Activated CD4-positive, alpha-beta T cell treated with anti-CD3 and anti-CD28 coated beads, Interleukin-2, amount 10 ng/mL, durations not matched to agents 24 days and 14 days (primary cell): ENCODE measurements around the gene WDFY4. TPM values are rescaled to one million over a fixed set of nuclear protein-coding genes. Genes with fewer than 3 reads are reported as not detected.

Source experiments
- DNase-seq: peaks from one replicate; pipeline ENCODE4 v3.0.0; 2022
- H3K27ac Mint-ChIP-seq: one replicate; pipeline ENCODE4 v1.8.0; 2022; ENCODE audit warnings: mild to moderate bottlenecking, mixed read lengths
- H3K27me3 Mint-ChIP-seq: one replicate; pipeline ENCODE4 v1.8.0; 2022; ENCODE audit warnings: mixed read lengths
- H3K36me3 Mint-ChIP-seq: one replicate; pipeline ENCODE4 v1.8.0; 2022; ENCODE audit warnings: low read depth, mild to moderate bottlenecking, mixed read lengths
- H3K4me1 Mint-ChIP-seq: one replicate; pipeline ENCODE4 v1.8.0; 2021; ENCODE audit warnings: mixed read lengths
- H3K4me3 Mint-ChIP-seq: one replicate; pipeline ENCODE4 v1.8.0; 2022; ENCODE audit warnings: mild to moderate bottlenecking, moderate library complexity, mixed read lengths
- H3K9me3 Mint-ChIP-seq: one replicate; pipeline ENCODE4 v1.8.0; 2021; ENCODE audit warnings: mixed read lengths
- intact Hi-C: fragments of 100-400 bp; cut with micrococcal nuclease; formaldehyde crosslinking; loops from one replicate; pipeline ENCODE4 v1.15.1; 2023
- total RNA-seq: library from RNA; stranded (reverse); gene quantifications from 2 replicates; pipeline ENCODE4 v1.2.3, GENCODE V29; 2022

WDFY4 gene
- total RNA-seq, 1 donor from 2014 or later, result 0.05 TPM

- Mint-ChIP-seq H3K27me3 (peaks cover 1% of the 10 kb centered on the region), H3K27ac (no peak overlapping the region), H3K4me1 (no peaks in the 10 kb centered on the region), H3K36me3 (no peaks in the 10 kb centered on the region), H3K9me3 (no peaks in the 10 kb centered on the region), H3K4me3 (no peak overlapping the region)
- intact Hi-C loops, result no loop called here
- DNase-seq, result no peak
These were observed 92.4 kb downstream of the WDFY4 start for GRCh38 chr10:48777110-48777509.

GRCh38 chr10:48778193-48778857, 93.7 kb downstream of the WDFY4 start:
- no peaks in the 10 kb centered on the region for H3K36me3 Mint-ChIP-seq
- H3K9me3 Mint-ChIP-seq, result no peaks in the 10 kb centered on the region
- H3K27me3 Mint-ChIP-seq, result peaks cover 5% of the 10 kb centered on the region
- no peak for DNase-seq
- H3K27ac Mint-ChIP-seq, result no peak overlapping the region
- H3K4me1 Mint-ChIP-seq, result no peaks in the 10 kb centered on the region
- intact Hi-C loops, result no loop called here
- H3K4me3 Mint-ChIP-seq, result no peak overlapping the region

- intact Hi-C loops, result no loop called here
- no peak overlapping the region for H3K27ac Mint-ChIP-seq
- no peak for DNase-seq
- H3K36me3 Mint-ChIP-seq, result no peaks in the 10 kb centered on the region
- H3K9me3 Mint-ChIP-seq, result no peaks in the 10 kb centered on the region
- H3K4me1 Mint-ChIP-seq, result no peaks in the 10 kb centered on the region
- peaks cover 7% of the 10 kb centered on the region for H3K27me3 Mint-ChIP-seq
- H3K4me3 Mint-ChIP-seq, result no peak overlapping the region
These were observed 94.4 kb downstream of the WDFY4 start for GRCh38 chr10:48779077-48779476.

GRCh38 chr10:48779546-48780152, 95.0 kb downstream of the WDFY4 start:
- Mint-ChIP-seq H3K27ac (no peak overlapping the region), H3K4me1 (no peaks in the 10 kb centered on the region), H3K27me3 (peaks cover 7% of the 10 kb centered on the region), H3K9me3 (no peaks in the 10 kb centered on the region), H3K4me3 (no peak overlapping the region), H3K36me3 (no peaks in the 10 kb centered on the region)
- no peak for DNase-seq
- intact Hi-C loops, result no loop called here

- H3K36me3 Mint-ChIP-seq, result no peaks in the 10 kb centered on the region
- no peak for DNase-seq
- intact Hi-C loops, result no loop called here
- H3K27ac Mint-ChIP-seq, result no peak overlapping the region
- H3K4me3 Mint-ChIP-seq, result no peak overlapping the region
- H3K27me3 Mint-ChIP-seq, result peaks cover 7% of the 10 kb centered on the region
- H3K4me1 Mint-ChIP-seq, result no peaks in the 10 kb centered on the region
- no peaks in the 10 kb centered on the region for H3K9me3 Mint-ChIP-seq
These were observed 95.7 kb downstream of the WDFY4 start for GRCh38 chr10:48780341-48780740.

- Mint-ChIP-seq H3K4me3 (no peak overlapping the region), H3K4me1 (no peaks in the 10 kb centered on the region), H3K27ac (no peak overlapping the region), H3K36me3 (no peaks in the 10 kb centered on the region), H3K27me3 (peaks cover 13% of the 10 kb centered on the region), H3K9me3 (no peaks in the 10 kb centered on the region)
- intact Hi-C loops, result no loop called here
- no peak for DNase-seq
These were observed 97.7 kb downstream of the WDFY4 start for GRCh38 chr10:48782386-48782785.

GRCh38 chr10:48784031-48784430, 99.4 kb downstream of the WDFY4 start:
- intact Hi-C loops, result no loop called here
- DNase-seq, result no peak
- no peaks in the 10 kb centered on the region for H3K36me3 Mint-ChIP-seq

GRCh38 chr10:48785796-48786195, 101.1 kb downstream of the WDFY4 start:
- H3K36me3 Mint-ChIP-seq, result no peaks in the 10 kb centered on the region
- no peaks in the 10 kb centered on the region for H3K9me3 Mint-ChIP-seq
- no peaks in the 10 kb centered on the region for H3K4me1 Mint-ChIP-seq
- no peak overlapping the region for H3K27ac Mint-ChIP-seq
- intact Hi-C loops, result no loop called here
- no peak overlapping the region for H3K4me3 Mint-ChIP-seq
- peaks cover 23% of the 10 kb centered on the region for H3K27me3 Mint-ChIP-seq
- no peak for DNase-seq

More at GRCh38 chr10:48784031-48784430, 99.4 kb downstream of the WDFY4 start:
- H3K27me3 Mint-ChIP-seq, result peaks cover 19% of the 10 kb centered on the region
- no peaks in the 10 kb centered on the region for H3K4me1 Mint-ChIP-seq
- H3K9me3 Mint-ChIP-seq, result no peaks in the 10 kb centered on the region
- no peak overlapping the region for H3K27ac Mint-ChIP-seq
- H3K4me3 Mint-ChIP-seq, result no peak overlapping the region

- Mint-ChIP-seq H3K4me3 (no peak overlapping the region), H3K9me3 (no peaks in the 10 kb centered on the region), H3K4me1 (no peaks in the 10 kb centered on the region), H3K36me3 (no peaks in the 10 kb centered on the region), H3K27ac (no peak overlapping the region), H3K27me3 (peaks cover 23% of the 10 kb centered on the region)
- DNase-seq, result no peak
- intact Hi-C loops, result no loop called here
These were observed 102.1 kb downstream of the WDFY4 start for GRCh38 chr10:48786606-48787282.

GRCh38 chr10:48788554-48788953, 103.9 kb downstream of the WDFY4 start:
- DNase-seq, result no peak
- intact Hi-C loops, result no loop called here
- Mint-ChIP-seq H3K9me3 (no peaks in the 10 kb centered on the region), H3K36me3 (no peaks in the 10 kb centered on the region), H3K27ac (no peak overlapping the region), H3K4me1 (peaks cover 6% of the 10 kb centered on the region), H3K27me3 (peaks cover 16% of the 10 kb centered on the region), H3K4me3 (no peak overlapping the region)

- H3K27me3 Mint-ChIP-seq, result peaks cover 16% of the 10 kb centered on the region
- H3K9me3 Mint-ChIP-seq, result no peaks in the 10 kb centered on the region
- no peak for DNase-seq
- no peak overlapping the region for H3K27ac Mint-ChIP-seq
- H3K4me1 Mint-ChIP-seq, result peaks cover 6% of the 10 kb centered on the region
- no peaks in the 10 kb centered on the region for H3K36me3 Mint-ChIP-seq
- no peak overlapping the region for H3K4me3 Mint-ChIP-seq
- intact Hi-C loops, result no loop called here
These were observed 105.1 kb downstream of the WDFY4 start for GRCh38 chr10:48789486-48790456.

GRCh38 chr10:48790457-48791044, 105.9 kb downstream of the WDFY4 start:
- H3K27me3 Mint-ChIP-seq, result peaks cover 16% of the 10 kb centered on the region
- no peak for DNase-seq
- H3K27ac Mint-ChIP-seq, result no peak overlapping the region
- H3K4me3 Mint-ChIP-seq, result no peak overlapping the region
- peaks cover 6% of the 10 kb centered on the region for H3K4me1 Mint-ChIP-seq
- H3K9me3 Mint-ChIP-seq, result no peaks in the 10 kb centered on the region
- intact Hi-C loops, result no loop called here
- no peaks in the 10 kb centered on the region for H3K36me3 Mint-ChIP-seq

- Mint-ChIP-seq H3K9me3 (no peaks in the 10 kb centered on the region), H3K27ac (no peak overlapping the region), H3K4me3 (no peak overlapping the region), H3K27me3 (peaks cover 14% of the 10 kb centered on the region), H3K4me1 (peaks cover 6% of the 10 kb centered on the region), H3K36me3 (no peaks in the 10 kb centered on the region)
- intact Hi-C loops, result no loop called here
- DNase-seq, result no peak
These were observed 106.7 kb downstream of the WDFY4 start for GRCh38 chr10:48791267-48791928.
